Activated T-cell treated with anti-CD3 and anti-CD28 coated beads, Interleukin-2, amount 50 U/mL, for 48 hours (primary cell): ENCODE results near the gene NIT2.
"Not testable (repeated sequence)": the region's sequence is repeated elsewhere in the genome, so short reads cannot be mapped to it uniquely, and the experiment has no call there.

Experiments
- DNase-seq, 2 experiments: peaks; one replicate each; pipeline ENCODE4 v3.0.0-alpha.2; 2020

NIT2 gene, protein sequence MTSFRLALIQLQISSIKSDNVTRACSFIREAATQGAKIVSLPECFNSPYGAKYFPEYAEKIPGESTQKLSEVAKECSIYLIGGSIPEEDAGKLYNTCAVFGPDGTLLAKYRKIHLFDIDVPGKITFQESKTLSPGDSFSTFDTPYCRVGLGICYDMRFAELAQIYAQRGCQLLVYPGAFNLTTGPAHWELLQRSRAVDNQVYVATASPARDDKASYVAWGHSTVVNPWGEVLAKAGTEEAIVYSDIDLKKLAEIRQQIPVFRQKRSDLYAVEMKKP

DNA sequence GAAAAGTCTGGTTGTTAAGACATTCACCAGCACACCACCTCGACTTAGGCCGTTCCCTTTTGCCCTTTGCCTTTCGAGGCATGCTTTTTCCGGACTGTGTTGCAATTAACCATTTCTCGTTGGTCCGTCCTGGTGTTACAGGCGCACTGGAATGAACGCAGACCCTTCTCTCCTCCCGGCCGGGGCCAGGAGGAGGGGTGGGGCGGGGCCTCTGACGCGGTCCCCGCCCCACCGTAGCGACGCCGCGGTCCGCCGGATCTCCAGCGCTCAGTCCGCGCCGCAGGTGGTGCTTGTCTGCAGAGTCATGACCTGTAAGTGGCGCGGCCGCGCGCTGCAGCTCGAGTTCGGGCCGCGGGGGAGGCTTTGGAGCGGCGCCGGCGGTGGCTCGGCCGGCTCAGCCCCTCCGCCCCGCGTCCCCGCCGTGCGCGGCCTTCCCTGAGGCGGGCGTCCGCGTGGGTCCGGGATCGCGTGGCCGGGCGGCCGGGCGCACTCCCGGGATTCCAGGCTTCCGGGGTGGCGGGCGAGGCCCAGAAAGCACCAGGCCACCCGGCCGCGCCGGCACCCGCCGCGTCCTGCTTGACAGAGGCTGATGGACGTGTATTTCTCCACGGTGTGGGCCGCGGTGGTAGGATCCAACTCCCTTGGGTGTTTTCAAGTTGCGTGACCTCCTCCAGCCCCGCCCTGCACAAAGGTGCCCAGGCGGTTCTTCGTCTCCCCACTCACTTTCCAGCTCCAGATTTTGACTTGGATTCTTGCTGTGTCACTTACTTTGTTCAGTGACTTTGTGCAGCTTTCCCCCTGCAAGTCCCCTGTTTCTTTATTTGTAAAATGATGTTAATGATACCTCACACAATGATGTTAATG lies at the start of gene NIT2:
Gene NIT2 (plus strand): TSS at position 270 of the 864 bp plus-strand sequence. CDS start 35 bp downstream, at position 305.
- DNase-seq = peak; percentile 84 to 88

DNA sequence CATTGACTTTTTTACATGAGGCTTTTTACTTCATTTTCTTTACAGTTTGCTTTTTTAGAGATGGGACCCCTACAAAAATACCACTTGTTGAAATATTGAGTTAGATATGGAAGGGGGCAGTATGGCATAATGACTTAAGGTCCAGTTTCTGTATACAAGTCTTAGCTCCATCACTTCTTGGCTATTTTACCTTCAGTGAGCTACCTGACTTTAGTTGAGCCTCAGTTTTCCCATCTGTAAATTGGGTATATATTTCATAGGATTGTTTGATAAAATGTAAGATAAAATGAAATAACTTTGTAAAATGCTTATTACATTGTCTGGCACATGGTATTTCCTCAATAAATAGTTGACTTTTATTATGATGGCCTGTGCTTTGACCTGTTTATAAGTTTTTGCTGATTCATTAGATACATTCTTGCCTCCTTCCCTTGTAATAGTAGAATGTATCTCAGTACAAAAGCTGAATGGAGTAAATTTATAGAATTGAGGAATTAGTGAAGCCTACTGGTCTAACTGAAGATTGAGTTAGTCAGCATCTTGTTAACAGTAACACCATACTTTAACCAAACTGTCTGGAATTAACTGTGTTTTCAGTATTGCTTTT lies 46.2 kb upstream of the NIT2 start:
- DNase-seq = no peak

DNA sequence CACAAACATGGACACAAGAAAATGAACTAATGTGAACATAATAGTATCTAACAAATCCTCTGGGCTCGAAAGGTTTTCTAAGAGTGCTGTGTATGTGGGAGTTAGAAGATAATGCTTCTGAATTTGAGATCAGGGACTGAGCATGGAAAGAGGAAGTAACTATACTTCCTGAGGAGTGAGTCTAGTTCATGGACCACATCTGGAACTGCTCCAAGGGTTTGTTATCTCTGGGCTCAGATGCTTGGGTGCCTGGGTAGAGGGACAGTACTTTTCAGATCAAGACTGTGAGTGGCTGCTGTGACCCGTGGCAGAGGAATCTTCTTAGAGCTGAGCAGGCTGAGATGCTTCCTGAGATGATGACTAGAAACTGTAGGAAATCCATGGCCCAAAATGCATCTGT lies 45.2 kb upstream of the NIT2 start:
- DNase-seq = no peak

DNA sequence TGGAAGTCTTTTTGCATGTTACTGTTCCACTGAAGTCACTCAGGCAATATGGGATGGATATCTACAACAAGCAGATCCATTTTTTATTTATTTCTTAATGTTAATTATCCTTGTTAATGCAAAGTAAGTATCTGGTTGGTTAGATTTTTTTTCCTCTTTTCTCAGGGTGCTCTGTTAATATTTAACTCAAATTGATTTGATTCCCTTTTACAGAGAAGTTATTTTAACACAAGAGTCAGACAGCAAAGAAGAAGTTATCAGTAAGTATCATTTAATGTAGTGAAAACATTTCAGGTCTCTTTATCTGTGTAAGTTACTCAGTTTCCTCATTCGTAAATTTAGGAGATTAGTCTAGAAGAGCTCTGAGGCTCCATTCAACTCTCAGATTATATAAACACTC lies 39.5 kb upstream of the NIT2 start:
- DNase-seq = no peak

DNA sequence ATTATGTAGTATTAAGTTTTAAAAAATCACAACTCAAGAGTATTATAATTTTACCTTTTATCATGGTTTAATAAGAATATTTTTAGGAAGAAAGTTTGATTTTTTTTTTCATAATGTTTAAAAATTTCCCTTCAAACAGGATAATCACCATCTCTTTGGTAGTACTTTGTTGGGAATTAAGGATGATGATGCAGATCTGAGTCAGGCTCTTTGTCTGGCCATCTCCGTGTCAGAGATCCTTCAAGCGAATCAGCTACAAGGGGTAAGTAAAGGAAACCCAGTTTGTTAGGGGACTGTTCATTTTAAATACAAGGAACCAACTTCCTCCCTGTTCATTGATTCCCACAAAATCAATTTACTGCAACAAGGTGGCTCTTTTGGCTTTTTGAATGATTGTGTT lies 36.8 kb upstream of the NIT2 start:
- DNase-seq = no peak

DNA sequence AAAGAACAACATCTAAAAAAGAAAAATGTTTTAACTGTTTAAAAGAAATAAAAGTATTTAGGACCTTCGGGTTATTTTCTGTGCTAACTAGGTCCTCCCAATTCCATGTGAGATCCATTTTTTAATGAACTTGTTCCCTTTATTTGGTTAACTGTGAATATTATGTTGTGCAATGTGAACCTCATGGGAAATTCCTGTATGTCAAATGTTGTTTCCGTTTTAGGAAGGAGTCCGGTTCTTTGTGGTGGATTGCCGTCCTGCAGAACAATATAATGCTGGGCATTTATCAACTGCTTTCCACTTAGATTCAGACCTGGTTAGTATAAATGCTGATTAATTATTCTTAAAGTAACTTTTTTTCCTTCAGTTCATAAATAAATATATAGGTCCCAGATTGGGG lies 35.5 kb upstream of the NIT2 start:
- no peak for DNase-seq

DNA sequence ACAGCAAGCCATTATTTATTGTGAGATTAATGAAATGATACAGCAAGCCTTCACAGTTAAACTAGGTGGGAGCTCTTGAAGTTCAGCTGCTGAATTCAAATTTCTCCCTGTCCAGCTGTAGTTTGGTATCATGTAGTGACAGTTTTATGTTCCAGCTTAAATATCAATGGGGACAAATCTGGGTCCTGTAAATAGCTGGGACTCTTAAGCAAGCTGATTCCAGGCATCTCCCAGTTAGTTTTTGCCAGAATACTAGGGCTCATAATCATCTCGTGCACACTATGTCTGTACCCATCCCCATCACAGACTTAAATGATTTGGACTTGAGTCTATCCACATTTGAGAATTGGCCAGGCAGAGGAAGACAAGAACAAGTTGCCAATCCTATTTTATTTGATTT lies 27.9 kb upstream of the NIT2 start:
- no peak for DNase-seq

DNA sequence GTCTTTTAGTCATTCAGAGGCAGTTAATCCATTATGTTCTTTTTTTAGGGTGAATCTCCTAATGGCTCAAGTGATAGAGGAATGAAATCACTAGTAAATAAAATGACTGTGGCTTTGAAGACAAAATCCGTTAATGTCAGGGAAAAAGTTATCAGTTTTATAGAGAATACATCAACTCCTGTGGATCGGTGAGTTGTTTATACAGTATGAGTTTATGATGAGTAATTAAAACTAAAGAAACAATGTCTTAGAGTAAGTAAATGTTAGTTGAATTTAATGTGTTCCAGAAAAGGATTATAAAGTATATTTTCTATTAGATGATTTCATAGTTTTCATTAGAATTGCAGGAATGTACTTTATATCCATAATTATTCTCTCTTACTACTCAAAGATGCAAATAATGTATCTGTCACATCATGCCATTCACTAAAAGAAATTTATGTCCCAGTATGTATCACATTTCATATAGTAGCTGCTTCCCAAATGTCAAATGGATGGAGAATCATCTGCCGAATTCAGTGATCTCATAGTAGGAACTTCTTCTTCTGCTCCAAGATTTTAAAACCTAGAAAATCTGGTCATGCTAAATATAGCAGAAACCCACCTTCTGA lies 24.1 kb upstream of the NIT2 start:
- DNase-seq = no peak

DNA sequence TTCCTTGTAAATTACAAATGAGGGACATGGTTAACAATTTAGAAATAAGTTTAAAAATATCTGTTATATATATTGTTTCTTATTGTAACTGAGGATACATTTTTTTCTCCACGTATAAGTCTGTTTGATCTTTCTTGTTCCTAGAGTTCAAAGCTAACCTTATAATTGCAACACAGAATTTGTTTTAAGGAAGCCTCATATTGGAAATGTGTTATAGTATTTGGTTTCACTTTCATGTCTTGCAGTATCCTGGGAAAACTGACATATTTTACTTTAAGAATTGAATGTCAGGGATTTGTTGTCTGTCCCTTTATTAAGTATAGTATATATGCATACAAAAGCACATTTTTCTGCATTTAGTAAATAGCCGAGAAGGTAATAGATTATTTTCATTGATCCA lies 23.5 kb upstream of the NIT2 start:
- no peak for DNase-seq

DNA sequence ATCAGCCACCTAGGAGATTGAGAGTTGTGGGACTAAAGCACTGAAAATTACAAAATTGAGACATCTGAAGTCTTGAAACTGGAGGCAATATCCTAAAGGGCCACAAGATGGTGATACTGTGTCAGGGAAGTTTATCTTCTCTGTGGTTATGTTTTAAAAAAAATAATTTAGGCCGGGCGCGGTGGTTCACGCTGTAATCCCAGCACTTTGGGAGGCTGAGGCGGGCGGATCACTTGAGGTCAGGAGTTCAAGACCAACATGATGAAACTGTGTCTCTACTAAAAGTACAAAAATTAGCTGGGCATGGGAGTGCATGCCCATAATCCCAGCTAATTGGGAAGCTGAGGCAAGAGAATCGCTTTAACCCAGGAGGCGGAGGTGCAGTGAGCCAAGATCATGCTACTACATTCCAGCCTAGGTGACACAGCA lies 17.9 kb upstream of the NIT2 start:
- DNase-seq = peak; percentile 34 to 35

DNA sequence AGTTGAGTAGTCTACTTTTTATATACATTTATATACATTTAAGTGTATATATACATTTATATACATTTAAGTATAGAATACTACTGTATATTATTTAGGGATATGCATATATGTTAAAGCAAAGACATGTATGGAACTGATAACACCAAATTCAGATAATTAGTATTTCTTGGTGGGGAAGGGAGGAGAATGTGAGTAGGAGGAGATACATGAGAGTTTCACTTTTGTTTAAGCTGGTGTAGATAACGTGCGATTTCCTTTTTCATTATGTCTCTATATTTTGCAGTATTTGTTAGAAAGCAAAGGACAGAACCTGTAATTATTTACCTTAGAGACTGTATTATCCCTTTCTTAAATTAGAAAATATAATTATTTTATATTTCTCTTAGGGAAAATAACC lies 16.6 kb upstream of the NIT2 start:
- no peak for DNase-seq

DNA sequence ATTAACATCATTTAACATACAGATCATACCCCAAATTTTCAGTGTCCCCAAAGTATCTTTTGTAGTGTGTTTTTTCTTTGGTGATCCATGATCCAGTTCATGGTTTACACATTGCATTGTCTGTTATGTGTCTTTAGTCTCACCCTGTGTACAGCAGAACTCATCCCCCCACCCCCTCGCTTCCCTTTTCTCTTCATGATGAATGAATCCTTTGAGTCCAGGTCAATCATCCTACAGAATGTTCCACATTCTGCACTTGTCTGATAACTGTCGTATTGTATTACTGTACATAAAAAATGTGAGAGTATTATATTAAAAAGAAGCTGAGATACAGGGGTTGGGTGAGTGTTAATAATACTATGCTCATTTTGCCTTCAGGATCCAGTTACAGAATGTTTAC lies 14.6 kb upstream of the NIT2 start:
- no peak for DNase-seq

DNA sequence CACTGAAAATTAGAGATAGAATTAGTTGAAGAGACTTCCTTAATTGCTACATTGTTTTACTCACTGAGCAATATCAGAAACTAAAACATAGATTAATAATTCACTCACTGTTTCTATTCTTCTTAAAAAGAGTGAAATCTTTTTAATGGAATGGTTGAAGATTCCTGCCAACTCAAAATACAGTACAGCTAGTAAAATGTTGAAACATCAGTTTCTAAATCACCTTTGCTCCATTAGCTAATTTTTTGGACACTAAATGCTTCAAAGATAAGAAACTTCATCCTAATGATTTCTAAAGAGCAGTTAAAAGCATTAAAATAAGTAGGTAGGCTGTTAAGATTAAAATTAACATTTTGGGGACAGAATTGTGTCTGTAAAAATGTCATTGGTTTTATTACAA lies 10.5 kb upstream of the NIT2 start:
- no peak for DNase-seq

DNA sequence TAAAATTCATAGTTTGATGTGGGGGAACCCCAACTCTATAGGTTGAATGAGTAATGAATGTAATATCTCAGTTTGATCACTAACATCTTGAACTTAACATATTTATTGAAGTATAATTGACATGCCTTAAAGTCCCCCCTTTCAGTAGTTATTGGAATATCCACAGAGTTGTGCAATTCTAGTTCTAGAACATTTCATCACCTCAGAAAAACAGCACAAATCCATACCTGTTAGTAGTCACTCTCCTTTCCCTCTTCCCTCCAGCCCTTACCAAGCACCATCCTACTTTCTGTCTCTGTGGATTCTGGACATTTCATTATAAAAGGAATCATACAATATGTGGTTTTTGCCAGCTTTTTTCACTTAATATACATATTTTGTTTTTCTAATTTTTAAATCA lies 8.7 kb upstream of the NIT2 start:
- DNase-seq = no peak

DNA sequence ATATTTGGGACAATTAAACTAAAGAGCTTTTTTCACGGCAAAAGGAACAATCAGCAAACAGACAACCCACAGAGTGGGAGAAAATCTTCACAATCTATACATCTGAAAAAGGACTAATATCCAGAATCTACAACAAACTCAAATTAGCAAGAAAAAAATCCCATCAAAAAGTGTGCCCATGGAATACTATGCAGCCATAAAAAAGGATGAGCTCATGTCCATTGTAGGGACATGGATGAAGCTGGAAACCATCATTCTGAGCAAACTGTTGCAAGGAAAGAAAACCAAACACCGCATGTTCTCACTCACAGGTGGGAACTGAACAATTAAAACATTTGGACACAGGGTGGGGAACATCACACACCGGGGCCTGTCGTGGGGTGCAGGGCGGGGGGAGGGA lies 7.2 kb upstream of the NIT2 start:
- not testable (repeated sequence) for DNase-seq

DNA sequence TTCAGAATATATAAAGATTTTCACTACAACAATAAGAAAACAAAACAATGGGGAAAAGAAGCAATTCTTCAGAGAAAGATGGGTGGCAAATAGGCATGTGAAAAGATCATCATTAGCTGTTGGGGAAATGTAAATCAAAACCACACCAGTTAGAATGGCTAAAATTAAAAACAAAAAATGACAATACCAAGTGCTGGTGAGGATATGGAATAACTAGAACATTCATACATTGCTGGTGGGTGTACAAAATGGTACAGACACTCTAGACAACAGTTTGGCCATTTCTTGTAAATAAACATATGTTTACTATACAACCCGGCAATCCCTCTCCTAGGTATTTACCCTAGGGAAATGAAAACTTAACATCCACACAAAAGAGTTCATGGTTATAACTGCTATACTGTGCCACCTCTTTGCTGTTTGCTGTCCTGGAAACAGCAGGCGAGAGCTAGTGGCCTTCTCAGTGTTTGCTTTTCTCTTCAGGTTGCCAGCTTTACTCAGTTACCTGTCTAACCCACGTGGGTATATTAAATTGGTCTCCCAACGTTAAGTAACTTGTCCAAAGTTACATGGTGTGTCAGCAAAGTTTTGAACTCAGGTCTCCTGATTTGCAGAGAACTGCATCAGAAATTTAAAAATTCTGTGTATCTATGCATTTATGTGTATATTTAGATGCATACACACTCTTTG lies 4.6 kb upstream of the NIT2 start:
- no peak for DNase-seq

DNA sequence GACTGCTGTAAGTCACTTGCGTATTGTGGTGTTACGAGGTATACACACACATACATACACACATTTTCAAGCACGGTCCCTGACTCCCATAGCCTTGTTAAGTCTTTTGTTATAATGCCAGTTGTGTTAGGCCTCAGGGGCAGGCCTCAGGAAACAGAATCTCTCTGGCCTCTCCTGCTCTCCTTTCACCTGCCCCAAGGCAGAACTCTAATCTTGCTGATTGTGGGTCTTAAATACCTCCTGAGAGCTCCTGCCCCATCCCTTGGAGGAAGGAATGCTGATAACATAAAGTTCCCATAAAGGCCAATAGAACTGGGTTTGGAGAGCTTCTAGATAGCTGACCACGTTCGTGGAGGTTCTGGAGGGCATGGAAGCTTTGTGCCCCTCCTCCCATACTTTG lies 3.9 kb upstream of the NIT2 start:
- DNase-seq = no peak

DNA sequence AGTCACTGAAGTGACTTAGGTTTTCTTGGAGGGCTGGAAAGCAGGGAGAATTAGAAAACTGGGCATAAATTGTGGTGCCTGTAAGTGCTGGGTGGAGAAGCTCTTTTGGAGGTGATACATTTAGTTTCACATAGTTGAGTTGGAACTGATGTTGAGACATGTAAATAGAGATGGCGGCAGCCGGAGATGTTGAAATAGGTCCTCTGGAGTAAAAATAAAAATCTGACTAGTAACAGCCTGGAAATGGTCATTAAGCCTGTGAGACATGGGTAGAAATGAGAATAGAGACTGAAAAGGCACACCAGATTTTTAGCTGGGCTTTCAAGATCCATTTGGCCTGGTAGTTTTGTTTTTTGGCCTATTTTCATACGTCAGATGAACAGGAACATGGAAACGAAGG lies 2.9 kb upstream of the NIT2 start:
- no peak for DNase-seq

DNA sequence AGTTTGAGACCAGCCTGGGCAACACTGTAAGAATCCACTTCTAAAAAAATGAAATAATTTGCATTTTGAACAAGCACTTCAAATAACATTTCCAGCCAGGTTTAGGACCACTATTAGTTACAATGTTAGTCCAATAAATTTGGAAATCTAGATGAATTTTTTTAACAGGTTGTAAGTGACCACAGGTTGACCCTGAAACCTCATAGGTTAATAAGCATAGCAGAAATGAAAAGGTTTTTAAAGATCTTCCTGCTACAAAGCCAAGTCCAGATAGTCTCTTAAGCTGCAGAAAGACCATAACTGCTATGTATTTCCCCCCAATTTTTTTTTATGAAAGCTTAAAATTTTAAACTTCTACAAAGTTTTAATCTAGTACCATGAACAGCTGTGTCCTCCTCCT lies 1.5 kb upstream of the NIT2 start:
- DNase-seq = no peak

DNA sequence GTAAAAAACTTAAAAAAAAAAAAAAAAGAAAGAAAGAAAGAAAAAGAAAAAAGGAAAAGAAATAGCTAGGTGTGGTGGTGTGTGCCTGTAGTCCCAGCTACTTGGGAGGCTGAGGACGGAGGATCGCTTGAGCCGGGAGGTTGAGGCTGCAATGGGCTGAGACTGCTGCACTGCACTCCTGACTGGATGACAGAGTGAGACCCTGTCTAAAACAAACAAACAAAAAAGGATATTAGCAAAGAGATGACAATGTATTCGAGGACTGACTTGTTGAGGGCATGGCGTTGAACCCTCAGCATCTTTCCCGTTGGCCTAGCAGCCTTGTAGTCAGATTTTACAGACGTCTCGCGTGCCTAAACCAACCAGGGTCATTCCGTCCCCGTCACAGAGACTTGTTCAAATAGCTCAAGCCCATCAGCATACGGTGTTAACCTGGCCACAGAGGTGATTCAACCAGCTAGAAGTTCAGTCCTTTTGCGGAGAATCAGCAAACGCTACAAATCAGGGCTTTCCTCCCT lies 528 bp upstream of the NIT2 start:
- DNase-seq = no peak

DNA sequence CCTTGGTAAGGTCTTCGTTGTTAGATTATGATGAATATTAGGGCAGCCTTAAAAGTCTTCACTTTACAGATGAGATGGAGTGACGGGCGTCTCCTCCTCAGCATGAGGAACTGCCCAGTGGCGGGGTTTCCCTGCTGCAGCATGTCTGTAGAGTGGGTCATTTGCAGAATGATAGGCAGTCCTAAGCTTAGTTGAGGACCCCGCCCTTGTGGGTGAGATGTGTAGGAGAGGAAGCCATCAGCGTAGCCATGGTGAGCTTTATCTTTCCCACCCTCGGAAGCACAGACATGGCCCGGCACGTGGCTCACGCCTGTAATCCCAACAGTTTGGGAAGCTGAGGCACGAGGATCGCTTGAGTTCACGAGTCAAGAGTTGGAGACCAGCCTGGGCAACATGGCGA lies 877 bp downstream of the NIT2 start:
- peak; percentile 35 for DNase-seq

DNA sequence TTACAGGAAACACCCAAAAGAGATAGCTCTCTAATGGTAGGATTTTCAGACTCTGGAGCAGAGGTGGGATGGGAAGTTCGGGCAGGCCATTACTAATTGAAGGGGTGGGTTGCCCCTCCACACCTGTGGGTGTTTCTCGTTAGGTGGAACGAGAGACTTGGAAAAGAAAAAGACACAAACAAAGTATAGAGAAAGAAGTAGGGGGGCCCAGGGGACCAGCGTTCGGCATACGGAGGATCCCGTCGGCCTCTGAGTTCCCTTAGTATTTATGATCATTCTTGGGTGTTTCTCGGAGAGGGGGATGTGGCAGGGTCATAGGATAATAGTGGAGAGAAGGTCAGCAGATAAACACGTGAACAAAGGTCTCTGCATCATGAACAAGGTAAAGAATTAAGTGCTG lies 1.7 kb downstream of the NIT2 start:
- not testable (repeated sequence) for DNase-seq

DNA sequence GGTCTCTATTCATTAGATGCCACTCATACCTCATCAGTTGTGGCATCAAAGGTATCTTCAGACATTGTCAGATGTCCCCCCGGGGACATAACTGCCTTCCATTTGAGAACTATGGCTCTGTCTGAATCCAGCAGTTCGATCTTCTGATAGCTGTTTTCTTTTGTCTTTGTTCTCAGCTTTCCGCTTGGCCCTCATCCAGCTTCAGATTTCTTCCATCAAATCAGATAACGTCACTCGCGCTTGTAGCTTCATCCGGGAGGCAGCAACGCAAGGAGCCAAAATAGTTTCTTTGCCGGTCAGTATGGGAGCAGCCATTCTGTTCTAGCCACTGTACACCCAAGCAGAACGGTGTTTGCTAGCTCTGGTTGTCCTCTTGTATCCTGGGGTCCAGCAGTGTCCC lies 4.4 kb downstream of the NIT2 start:
- DNase-seq = no peak
